Measurements from ENCODE around the gene ELP2.

Gene ELP2

DNA sequence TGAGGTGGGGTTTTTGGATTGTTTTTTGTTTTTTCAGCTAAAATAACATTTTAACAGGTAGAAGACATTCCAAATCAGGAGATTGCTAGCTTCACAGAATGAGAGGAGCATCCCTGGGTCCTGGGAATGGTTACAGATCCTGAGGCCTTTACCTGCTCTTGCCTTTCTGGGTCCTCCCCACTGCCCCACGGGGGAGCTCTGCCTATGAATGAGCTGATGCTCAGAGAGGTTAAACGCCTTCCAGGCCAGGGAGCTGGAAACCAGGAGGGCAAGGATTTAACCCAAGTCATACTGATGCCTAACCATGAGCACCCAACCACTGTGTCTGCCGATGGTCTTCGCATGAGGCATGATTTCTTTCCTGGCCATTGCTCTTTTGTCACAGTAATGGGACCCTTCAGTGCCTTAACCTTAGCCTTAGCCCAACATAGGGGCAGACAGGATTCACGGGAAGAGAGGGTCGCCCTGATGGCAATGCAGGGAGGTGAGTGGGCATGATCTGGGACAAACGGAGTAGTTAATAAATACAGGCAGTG is 73.7 kb downstream of the ELP2 start:
- Histone ChIP-seq H3K9me3 (ENCODE audit: control insufficient read depth, insufficient read depth, low read depth, low read length) (no peaks in the 10 kb centered on the region), H3K4me1 (ENCODE audit: control insufficient read depth, insufficient read depth, low read length) (no peaks in the 10 kb centered on the region), H3K27ac (ENCODE audit: extremely low read depth, low read depth, low read length) (no peak overlapping the region), H3K36me3 (ENCODE audit: control insufficient read depth in 2 of 2, insufficient read depth in 1 of 2, low read length in 2 of 2) (peaks cover 0 to 40% of the 10 kb centered on the region in 2 experiments; a peak in 1 of 3 replicates), H3K4me3 (ENCODE audit: low read depth, low read length) (no peak overlapping the region)
- TF ChIP-seq, protein P1, sequence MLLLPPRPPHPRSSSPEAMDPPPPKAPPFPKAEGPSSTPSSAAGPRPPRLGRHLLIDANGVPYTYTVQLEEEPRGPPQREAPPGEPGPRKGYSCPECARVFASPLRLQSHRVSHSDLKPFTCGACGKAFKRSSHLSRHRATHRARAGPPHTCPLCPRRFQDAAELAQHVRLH (tag by site-specific recombination; IDR thresholded peaks at IDR 0.05) = no peak
- TF ChIP-seq SCRT1 (tag by site-specific recombination; IDR thresholded peaks at IDR 0.05; ENCODE audit: borderline replicate concordance) (no peak), MZF1 (tag by site-specific recombination; IDR thresholded peaks at IDR 0.05; ENCODE audit: borderline replicate concordance) (no peak)
- ChIA-PET CTCF (no interaction called here), POLR2A (interaction anchor here (1.4 kb wide), 1 partner anchor 75 kb away, joined by 3 read pairs; the partner anchor contains the start of gene SLC39A6)

DNA sequence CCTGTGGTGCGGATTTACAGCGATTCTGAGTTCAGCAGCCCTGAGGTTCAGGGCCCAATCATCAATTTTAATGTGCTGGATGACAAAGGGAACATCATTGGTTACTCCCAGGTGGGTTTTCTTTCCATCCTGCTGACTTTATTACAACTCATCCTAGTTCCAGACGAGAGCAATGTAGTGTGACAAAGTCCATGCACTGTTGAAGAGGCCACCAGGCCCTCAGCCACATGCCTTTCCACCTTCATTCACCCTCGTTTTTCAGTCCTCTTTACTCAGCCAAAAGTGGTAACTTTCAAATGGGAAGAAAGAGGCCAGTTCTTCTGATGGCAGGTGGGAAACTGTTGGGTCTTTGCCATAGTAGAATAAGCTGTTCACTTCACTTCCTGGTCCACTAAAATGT is 75.5 kb downstream of the ELP2 start:
- POLR2A ChIA-PET = no interaction called here
- Histone ChIP-seq H3K27ac (ENCODE audit: extremely low read depth, low read depth, low read length) (no peak overlapping the region), H3K36me3 (ENCODE audit: control insufficient read depth in 2 of 2, insufficient read depth in 1 of 2, low read length in 2 of 2) (peaks cover 0 to 31% of the 10 kb centered on the region in 2 experiments; a peak in 1 of 3 replicates), H3K4me1 (ENCODE audit: control insufficient read depth, insufficient read depth, low read length) (no peaks in the 10 kb centered on the region), H3K4me3 (ENCODE audit: low read depth, low read length) (no peak overlapping the region), H3K9me3 (ENCODE audit: control insufficient read depth, insufficient read depth, low read depth, low read length) (no peaks in the 10 kb centered on the region)
- TF ChIP-seq ZNF354C (tag by site-specific recombination; IDR thresholded peaks at IDR 0.05; ENCODE audit: borderline replicate concordance, low read depth) (no peak), ZNF221 (tag by site-specific recombination; IDR thresholded peaks at IDR 0.05; ENCODE audit: borderline replicate concordance) (no peak), ZNF433 (tag by site-specific recombination; IDR thresholded peaks at IDR 0.05; ENCODE audit: low read depth) (no peak), ZNF677 (tag by site-specific recombination; IDR thresholded peaks at IDR 0.05) (no peak), OVOL3 (tag by site-specific recombination; IDR thresholded peaks at IDR 0.05) (no peak), ZNF2 (tag by site-specific recombination; IDR thresholded peaks at IDR 0.05) (no peak), ZNF138 (tag by site-specific recombination; IDR thresholded peaks at IDR 0.05; ENCODE audit: borderline replicate concordance) (no peak), ZFP37 (tag by site-specific recombination; IDR thresholded peaks at IDR 0.05) (no peak), PBX3 (CRISPR knock-in tag; IDR thresholded peaks at IDR 0.05) (no peak), ZNF488 (tag by site-specific recombination; IDR thresholded peaks at IDR 0.05) (no peak), ZNF335 (tag by site-specific recombination; conservative IDR thresholded peaks at IDR 0.05) (no peak)
- TF ChIP-seq, protein P2, sequence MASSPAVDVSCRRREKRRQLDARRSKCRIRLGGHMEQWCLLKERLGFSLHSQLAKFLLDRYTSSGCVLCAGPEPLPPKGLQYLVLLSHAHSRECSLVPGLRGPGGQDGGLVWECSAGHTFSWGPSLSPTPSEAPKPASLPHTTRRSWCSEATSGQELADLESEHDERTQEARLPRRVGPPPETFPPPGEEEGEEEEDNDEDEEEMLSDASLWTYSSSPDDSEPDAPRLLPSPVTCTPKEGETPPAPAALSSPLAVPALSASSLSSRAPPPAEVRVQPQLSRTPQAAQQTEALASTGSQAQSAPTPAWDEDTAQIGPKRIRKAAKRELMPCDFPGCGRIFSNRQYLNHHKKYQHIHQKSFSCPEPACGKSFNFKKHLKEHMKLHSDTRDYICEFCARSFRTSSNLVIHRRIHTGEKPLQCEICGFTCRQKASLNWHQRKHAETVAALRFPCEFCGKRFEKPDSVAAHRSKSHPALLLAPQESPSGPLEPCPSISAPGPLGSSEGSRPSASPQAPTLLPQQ (tag by site-specific recombination; IDR thresholded peaks at IDR 0.05) = no peak
- CTCF ChIA-PET = no interaction called here

GRCh38 chr18:36207303-36207702 is 77.6 kb downstream of the ELP2 start:
- Histone ChIP-seq H3K9me3 (ENCODE audit: control insufficient read depth, insufficient read depth, low read depth, low read length) (no peaks in the 10 kb centered on the region), H3K4me1 (ENCODE audit: control insufficient read depth, insufficient read depth, low read length) (no peaks in the 10 kb centered on the region), H3K4me3 (ENCODE audit: low read depth, low read length) (no peak overlapping the region), H3K36me3 (ENCODE audit: control insufficient read depth in 2 of 2, insufficient read depth in 1 of 2, low read length in 2 of 2) (peaks cover 0 to 22% of the 10 kb centered on the region in 2 experiments; a peak in 1 of 3 replicates), H3K27ac (ENCODE audit: extremely low read depth, low read depth, low read length) (no peak overlapping the region)
- CTCF ChIA-PET = no interaction called here
- POLR2A ChIA-PET = no interaction called here
- TF ChIP-seq MYNN (tag by site-specific recombination; IDR thresholded peaks at IDR 0.05; ENCODE audit: borderline replicate concordance) = no peak
- TF ChIP-seq ZNF366 (tag by site-specific recombination; conservative IDR thresholded peaks at IDR 0.05) = no peak
- TF ChIP-seq, protein P1 (tag by site-specific recombination; IDR thresholded peaks at IDR 0.05) = no peak
- TF ChIP-seq, protein P3, sequence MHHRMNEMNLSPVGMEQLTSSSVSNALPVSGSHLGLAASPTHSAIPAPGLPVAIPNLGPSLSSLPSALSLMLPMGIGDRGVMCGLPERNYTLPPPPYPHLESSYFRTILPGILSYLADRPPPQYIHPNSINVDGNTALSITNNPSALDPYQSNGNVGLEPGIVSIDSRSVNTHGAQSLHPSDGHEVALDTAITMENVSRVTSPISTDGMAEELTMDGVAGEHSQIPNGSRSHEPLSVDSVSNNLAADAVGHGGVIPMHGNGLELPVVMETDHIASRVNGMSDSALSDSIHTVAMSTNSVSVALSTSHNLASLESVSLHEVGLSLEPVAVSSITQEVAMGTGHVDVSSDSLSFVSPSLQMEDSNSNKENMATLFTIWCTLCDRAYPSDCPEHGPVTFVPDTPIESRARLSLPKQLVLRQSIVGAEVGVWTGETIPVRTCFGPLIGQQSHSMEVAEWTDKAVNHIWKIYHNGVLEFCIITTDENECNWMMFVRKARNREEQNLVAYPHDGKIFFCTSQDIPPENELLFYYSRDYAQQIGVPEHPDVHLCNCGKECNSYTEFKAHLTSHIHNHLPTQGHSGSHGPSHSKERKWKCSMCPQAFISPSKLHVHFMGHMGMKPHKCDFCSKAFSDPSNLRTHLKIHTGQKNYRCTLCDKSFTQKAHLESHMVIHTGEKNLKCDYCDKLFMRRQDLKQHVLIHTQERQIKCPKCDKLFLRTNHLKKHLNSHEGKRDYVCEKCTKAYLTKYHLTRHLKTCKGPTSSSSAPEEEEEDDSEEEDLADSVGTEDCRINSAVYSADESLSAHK (tag by site-specific recombination; IDR thresholded peaks at IDR 0.05) = no peak
- TF ChIP-seq ZNF394 (tag by site-specific recombination; IDR thresholded peaks at IDR 0.05; ENCODE audit: borderline replicate concordance) = no peak
- TF ChIP-seq TRIM28 (IDR thresholded peaks at IDR 0.05; ENCODE audit: borderline replicate concordance, low read length) = no peak
- no peak for TF ChIP-seq WT1 (tag by site-specific recombination; IDR thresholded peaks at IDR 0.05)
- no peak for TF ChIP-seq OSR2 (tag by site-specific recombination; IDR thresholded peaks at IDR 0.05)
- TF ChIP-seq ZNF324 (tag by site-specific recombination; IDR thresholded peaks at IDR 0.05) = no peak
- TF ChIP-seq ZBTB20 (tag by site-specific recombination; IDR thresholded peaks at IDR 0.05) = no peak
